Measurements from ENCODE around the gene GLRX5.
"Not testable (repeated sequence)": the region's sequence is repeated elsewhere in the genome, so short reads cannot be mapped to it uniquely, and the experiment has no call there.

The GLRX5 gene

GRCh38 chr14:95562892-95563685, 28.2 kb downstream of the GLRX5 start:
- no peak for DNase-seq

- no peak for DNase-seq
Measured at GRCh38 chr14:95564060-95564459, 29.2 kb downstream of the GLRX5 start.

- DNase-seq = no peak
Measured at GRCh38 chr14:95569440-95569839, 34.6 kb downstream of the GLRX5 start.

GRCh38 chr14:95573313-95573712, 38.5 kb downstream of the GLRX5 start:
- DNase-seq = no peak

- DNase-seq = no peak
Measured at GRCh38 chr14:95575840-95576473, 41.1 kb downstream of the GLRX5 start.

- DNase-seq = no peak
Measured at GRCh38 chr14:95577067-95577800, 42.4 kb downstream of the GLRX5 start.

GRCh38 chr14:95577870-95578269, 43.0 kb downstream of the GLRX5 start:
- no peak for DNase-seq

GRCh38 chr14:95583836-95584617, 49.2 kb downstream of the GLRX5 start:
- not testable (repeated sequence) for DNase-seq

- no peak for DNase-seq
Measured at GRCh38 chr14:95585953-95586620, 51.2 kb downstream of the GLRX5 start.

GRCh38 chr14:95591182-95591581, 56.3 kb downstream of the GLRX5 start:
- not testable (repeated sequence) for DNase-seq
